ENCODE results near the gene SNX9. TPM values are rescaled to one million over a fixed set of nuclear protein-coding genes. Genes with fewer than 3 reads are reported as not detected.
A peak's percentile ranks its signal among the peaks of the same experiment; 100 is the strongest.
"Not testable (repeated sequence)": the region's sequence is repeated elsewhere in the genome, so short reads cannot be mapped to it uniquely, and the experiment has no call there.

Gene SNX9
- total RNA-seq, 2 donors from 2014 or later, result 20.5 to 71.9 TPM

- H3K4me3 Mint-ChIP-seq, result peak overlapping the region; percentile 22
- H3K9me3 Mint-ChIP-seq, result no peaks in the 10 kb centered on the region
- peaks cover 98% of the 10 kb centered on the region for H3K36me3 Mint-ChIP-seq (ENCODE audit: low read depth)
- H3K27me3 Mint-ChIP-seq, result no peaks in the 10 kb centered on the region
- no peak for ATAC-seq (replicated peaks)
- H3K27ac Mint-ChIP-seq, result peak overlapping the region; percentile 87
- peaks cover 29% of the 10 kb centered on the region for H3K4me1 Mint-ChIP-seq
Measured at GRCh38 chr6:157941101-157941863, 118.2 kb downstream of the SNX9 start.

GRCh38 chr6:157942351-157942750 is 119.3 kb downstream of the SNX9 start:
- H3K4me1 Mint-ChIP-seq, result peaks cover 32% of the 10 kb centered on the region
- peaks cover 100% of the 10 kb centered on the region for H3K36me3 Mint-ChIP-seq (ENCODE audit: low read depth)
- H3K9me3 Mint-ChIP-seq, result no peaks in the 10 kb centered on the region
- no peak for ATAC-seq (replicated peaks)
- H3K4me3 Mint-ChIP-seq, result no peak overlapping the region
- H3K27me3 Mint-ChIP-seq, result no peaks in the 10 kb centered on the region
- H3K27ac Mint-ChIP-seq, result peak overlapping the region; percentile 65

GRCh38 chr6:157943249-157943963 is 120.4 kb downstream of the SNX9 start:
- Mint-ChIP-seq H3K4me3 (no peak overlapping the region), H3K4me1 (peaks cover 32% of the 10 kb centered on the region), H3K36me3 (ENCODE audit: low read depth) (peaks cover 100% of the 10 kb centered on the region), H3K27ac (peak overlapping the region; percentile 87), H3K27me3 (no peaks in the 10 kb centered on the region), H3K9me3 (no peaks in the 10 kb centered on the region)
- ATAC-seq (replicated peaks), result no peak

DNA sequence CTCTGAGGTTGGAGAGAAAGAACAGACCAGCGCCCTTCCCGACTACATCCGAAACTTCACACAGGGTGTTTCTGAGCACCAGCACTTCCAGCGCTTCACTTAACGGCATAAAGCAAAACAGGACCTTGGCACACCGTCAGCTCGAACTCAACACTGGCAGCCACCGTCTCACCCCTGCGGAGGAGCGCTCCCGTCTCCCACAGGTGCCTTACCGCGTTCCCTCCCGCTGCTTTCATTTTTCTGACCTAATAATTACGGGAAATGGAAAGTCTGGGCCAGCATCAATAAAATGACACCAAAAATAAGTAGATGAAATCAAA is 120.9 kb downstream of the SNX9 start:
- no peaks in the 10 kb centered on the region for H3K9me3 Mint-ChIP-seq
- ATAC-seq (replicated peaks), result no peak
- H3K36me3 Mint-ChIP-seq (ENCODE audit: low read depth), result peaks cover 99% of the 10 kb centered on the region
- H3K27me3 Mint-ChIP-seq, result no peaks in the 10 kb centered on the region
- H3K4me1 Mint-ChIP-seq, result peaks cover 32% of the 10 kb centered on the region
- H3K27ac Mint-ChIP-seq, result peak overlapping the region; percentile 87
- no peak overlapping the region for H3K4me3 Mint-ChIP-seq

DNA sequence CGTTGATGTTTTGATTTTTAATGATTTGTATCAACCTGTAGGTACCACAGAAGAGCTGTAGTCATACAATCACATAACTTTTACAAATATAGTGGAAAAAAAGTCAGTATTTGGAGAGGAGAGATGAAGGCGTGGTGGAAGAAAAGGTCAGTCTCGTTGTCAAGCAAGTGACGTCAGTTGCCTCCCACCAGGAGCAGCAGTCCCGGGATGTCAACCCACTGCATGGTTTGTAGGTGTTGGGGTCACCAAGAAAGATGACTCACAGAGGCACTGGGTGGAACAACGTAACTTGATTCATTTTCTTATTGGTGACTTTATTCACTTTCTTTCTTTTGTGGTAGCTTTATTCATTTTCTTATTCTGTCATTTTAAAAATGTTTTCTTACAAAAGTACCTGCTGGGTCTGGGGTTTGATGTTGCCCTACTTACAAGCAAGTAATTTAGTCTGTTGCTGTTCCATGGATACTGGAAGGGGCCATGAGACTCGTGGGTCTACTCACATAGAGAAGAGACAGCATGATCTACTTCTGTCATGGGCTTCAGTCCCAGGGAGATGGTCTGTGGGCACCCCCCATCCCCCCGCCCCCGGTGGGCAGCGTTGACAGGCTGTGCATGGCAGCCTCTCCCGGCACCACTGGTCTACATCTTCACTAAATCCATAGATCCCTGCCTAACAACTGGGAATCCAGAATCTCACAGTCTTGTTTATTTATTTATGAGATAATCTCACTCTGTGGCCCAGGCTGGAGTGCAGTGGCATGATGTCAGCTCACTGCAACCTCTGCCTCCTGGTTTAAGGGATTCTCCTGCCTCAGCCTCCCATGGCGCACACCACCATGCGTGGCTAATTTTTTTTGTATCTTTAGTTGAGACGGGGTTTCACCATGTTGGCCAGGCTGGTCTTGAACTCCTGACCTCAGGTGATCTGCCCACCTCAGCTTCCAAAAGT is 122.2 kb downstream of the SNX9 start:
- peak; percentile 73 for ATAC-seq (replicated peaks)
- Mint-ChIP-seq H3K27me3 (no peaks in the 10 kb centered on the region), H3K27ac (peak overlapping the region; percentile 87), H3K36me3 (ENCODE audit: low read depth) (peaks cover 86% of the 10 kb centered on the region), H3K4me3 (peak overlapping the region; percentile 44), H3K9me3 (no peaks in the 10 kb centered on the region), H3K4me1 (peaks cover 25% of the 10 kb centered on the region)

GRCh38 chr6:157946053-157946617 is 123.1 kb downstream of the SNX9 start:
- Mint-ChIP-seq H3K27me3 (no peaks in the 10 kb centered on the region), H3K9me3 (peaks cover 5% of the 10 kb centered on the region), H3K4me1 (peaks cover 24% of the 10 kb centered on the region), H3K27ac (peak overlapping the region; percentile 87), H3K36me3 (ENCODE audit: low read depth) (peaks cover 77% of the 10 kb centered on the region), H3K4me3 (peak overlapping the region; percentile 44)
- ATAC-seq (replicated peaks), result no peak

DNA sequence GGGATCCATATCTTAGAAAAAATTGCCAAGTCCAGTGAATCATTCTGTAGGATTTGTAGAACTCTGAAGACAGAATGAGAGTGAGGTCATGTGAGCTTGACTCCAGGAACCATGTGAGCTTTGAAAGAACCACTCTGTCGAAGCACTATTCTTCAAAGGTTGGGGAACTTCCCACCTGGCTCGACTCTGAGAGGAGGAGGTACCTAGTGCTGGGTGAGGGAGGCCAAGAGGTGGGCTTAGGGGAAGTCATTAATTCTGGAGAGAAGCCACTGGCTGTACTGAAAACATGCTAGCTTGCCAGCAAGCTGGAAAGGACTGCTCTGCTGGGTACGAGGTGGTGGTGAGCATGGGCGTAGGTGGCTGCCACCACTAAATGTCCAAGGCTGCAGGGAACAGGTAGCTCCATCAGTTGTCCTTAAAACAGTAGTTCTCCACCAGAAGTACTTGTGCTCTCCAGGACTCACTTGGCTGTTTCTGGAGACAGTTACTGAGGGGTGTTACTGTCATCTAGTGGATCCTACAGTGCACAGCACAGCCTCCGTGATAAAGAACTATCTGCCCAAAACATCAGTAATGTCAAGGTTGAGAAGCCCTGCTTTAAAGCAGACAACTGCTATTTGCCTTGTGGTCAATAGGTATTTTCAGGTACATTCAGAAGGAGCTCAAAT is 124.0 kb downstream of the SNX9 start:
- H3K27ac Mint-ChIP-seq, result peak overlapping the region; percentile 87
- H3K27me3 Mint-ChIP-seq, result no peaks in the 10 kb centered on the region
- H3K4me1 Mint-ChIP-seq, result peaks cover 24% of the 10 kb centered on the region
- peaks cover 5% of the 10 kb centered on the region for H3K9me3 Mint-ChIP-seq
- no peak for ATAC-seq (replicated peaks)
- H3K4me3 Mint-ChIP-seq, result no peak overlapping the region
- H3K36me3 Mint-ChIP-seq (ENCODE audit: low read depth), result peaks cover 69% of the 10 kb centered on the region

- H3K4me3 Mint-ChIP-seq; H3K27me3 Mint-ChIP-seq; ATAC-seq (replicated peaks); H3K9me3 Mint-ChIP-seq: not testable (repeated sequence)
- Mint-ChIP-seq H3K27ac (peak overlapping the region; percentile 2), H3K36me3 (ENCODE audit: low read depth) (peaks cover 30% of the 10 kb centered on the region), H3K4me1 (peaks cover 11% of the 10 kb centered on the region)
Measured at GRCh38 chr6:157950899-157951298, 127.9 kb downstream of the SNX9 start.

DNA sequence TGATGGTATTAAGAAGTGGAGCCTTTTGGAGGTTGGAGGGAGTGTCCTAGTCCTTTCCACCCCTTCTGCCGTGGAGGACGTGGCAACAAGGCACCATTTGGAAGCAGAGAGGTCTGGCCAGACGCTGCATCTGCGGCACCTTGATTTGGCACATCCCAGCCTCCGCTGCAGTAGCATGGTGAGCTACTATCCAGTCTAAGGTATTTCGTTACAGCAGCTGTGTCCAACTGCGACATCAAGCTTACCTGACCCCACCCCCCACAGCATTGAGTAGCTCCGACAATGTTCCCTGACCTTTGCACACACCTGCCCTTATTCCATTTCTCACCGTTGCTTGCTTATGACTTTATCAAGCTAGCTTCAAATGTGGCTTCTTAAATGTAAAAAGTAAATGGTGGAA is 128.8 kb downstream of the SNX9 start:
- peaks cover 4% of the 10 kb centered on the region for H3K4me1 Mint-ChIP-seq
- H3K27ac Mint-ChIP-seq, result no peak overlapping the region
- H3K27me3 Mint-ChIP-seq, result no peaks in the 10 kb centered on the region
- H3K36me3 Mint-ChIP-seq (ENCODE audit: low read depth), result peaks cover 20% of the 10 kb centered on the region
- H3K4me3 Mint-ChIP-seq, result no peak overlapping the region
- ATAC-seq (replicated peaks), result no peak
- H3K9me3 Mint-ChIP-seq, result peaks cover 5% of the 10 kb centered on the region

DNA sequence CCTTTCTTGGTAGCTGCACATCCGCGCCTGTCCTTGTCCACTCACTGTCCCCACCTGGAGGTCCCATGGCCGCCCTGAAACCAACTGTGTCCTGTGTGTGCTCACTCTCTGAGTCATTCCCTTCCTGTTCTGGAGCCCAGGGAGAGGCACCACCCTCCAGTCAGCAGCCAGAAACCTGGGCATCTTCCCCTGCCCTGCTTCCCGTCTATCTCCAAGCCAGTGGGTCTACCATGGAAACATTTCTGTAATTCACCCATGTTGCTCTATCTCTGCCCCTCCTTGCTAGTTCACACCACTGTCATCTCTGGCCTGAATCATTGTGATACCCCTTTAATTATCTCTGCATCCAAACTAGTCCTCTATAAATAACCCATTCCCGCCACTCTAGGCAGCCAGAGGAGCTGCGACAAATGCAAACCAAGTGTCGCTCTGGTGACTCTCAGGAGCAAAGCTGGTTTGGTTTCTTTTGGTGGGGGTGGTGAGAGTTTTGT is 129.9 kb downstream of the SNX9 start:
- H3K27me3 Mint-ChIP-seq, result no peaks in the 10 kb centered on the region
- H3K4me1 Mint-ChIP-seq, result peaks cover 4% of the 10 kb centered on the region
- H3K9me3 Mint-ChIP-seq, result peaks cover 5% of the 10 kb centered on the region
- no peak overlapping the region for H3K27ac Mint-ChIP-seq
- H3K4me3 Mint-ChIP-seq, result no peak overlapping the region
- peaks cover 10% of the 10 kb centered on the region for H3K36me3 Mint-ChIP-seq (ENCODE audit: low read depth)
- no peak for ATAC-seq (replicated peaks)

DNA sequence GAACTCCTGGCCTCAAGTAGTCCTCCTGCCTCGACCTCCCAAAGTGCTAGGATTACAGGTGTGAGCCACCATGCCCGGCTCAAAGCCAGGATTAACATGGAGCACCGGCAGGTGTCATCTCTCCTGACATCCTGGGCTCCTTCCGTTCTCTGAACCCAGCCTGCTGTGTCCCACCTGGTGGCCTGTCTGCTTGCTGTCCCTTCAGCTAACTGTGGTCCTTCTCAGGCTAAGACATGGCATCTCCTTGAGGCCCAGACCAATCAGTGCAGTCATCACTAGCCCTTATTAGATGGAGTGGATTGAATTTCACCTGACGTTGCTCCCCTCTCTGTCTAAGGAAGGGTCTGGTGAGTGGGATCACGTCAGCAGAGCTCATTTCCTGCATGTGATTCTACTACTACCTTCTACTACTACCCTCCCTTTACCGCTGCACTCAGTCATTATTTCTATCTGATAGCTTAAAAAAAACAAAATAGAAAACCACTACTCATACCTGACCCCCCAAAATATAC is 130.6 kb downstream of the SNX9 start:
- peaks cover 4% of the 10 kb centered on the region for H3K4me1 Mint-ChIP-seq
- no peak for ATAC-seq (replicated peaks)
- H3K9me3 Mint-ChIP-seq, result peaks cover 5% of the 10 kb centered on the region
- peaks cover 2% of the 10 kb centered on the region for H3K36me3 Mint-ChIP-seq (ENCODE audit: low read depth)
- H3K4me3 Mint-ChIP-seq, result no peak overlapping the region
- no peak overlapping the region for H3K27ac Mint-ChIP-seq
- no peaks in the 10 kb centered on the region for H3K27me3 Mint-ChIP-seq

- Mint-ChIP-seq H3K27ac (no peak overlapping the region), H3K9me3 (peaks cover 13% of the 10 kb centered on the region), H3K4me1 (peaks cover 4% of the 10 kb centered on the region), H3K36me3 (ENCODE audit: low read depth) (no peaks in the 10 kb centered on the region), H3K27me3 (no peaks in the 10 kb centered on the region), H3K4me3 (no peak overlapping the region)
- ATAC-seq (replicated peaks), result no peak
Measured at GRCh38 chr6:157954150-157955117, 131.4 kb downstream of the SNX9 start.

DNA sequence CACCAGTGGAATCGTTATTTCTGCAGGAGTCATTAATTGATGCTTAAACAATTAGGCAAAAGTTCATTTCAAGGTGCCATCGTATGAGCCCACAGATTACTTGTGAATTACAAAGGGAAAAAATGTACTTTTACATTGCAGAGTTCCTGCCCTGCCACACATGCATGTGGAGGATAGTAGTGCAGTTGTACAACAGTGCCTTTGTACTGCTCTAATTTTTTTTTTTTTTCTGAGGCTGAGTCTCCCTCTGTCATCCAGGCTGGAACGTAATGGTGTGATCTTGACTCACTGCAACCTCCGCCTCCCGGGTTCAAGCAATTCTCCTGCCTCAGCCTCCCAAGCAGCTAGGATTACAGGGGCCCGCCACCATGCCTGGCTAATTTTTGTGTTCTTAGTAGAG is 132.6 kb downstream of the SNX9 start:
- no peak overlapping the region for H3K4me3 Mint-ChIP-seq
- ATAC-seq (replicated peaks), result no peak
- H3K27me3 Mint-ChIP-seq, result no peaks in the 10 kb centered on the region
- H3K27ac Mint-ChIP-seq, result no peak overlapping the region
- peaks cover 4% of the 10 kb centered on the region for H3K4me1 Mint-ChIP-seq
- peaks cover 15% of the 10 kb centered on the region for H3K9me3 Mint-ChIP-seq
- H3K36me3 Mint-ChIP-seq (ENCODE audit: low read depth), result no peaks in the 10 kb centered on the region

Data from activated T-helper 17 cell treated with anti-CD3 and anti-CD28 coated beads, Interleukin-2, amount 50 U/mL, for 72 hours (primary cell).